ENCODE data around the gene PDE3A. TPM values are rescaled to one million over a fixed set of nuclear protein-coding genes. Genes with fewer than 3 reads are reported as not detected.

PDE3A gene
- total RNA-seq, 2 donors from 2014 or later = 78.3 to 110 TPM

GRCh38 chr12:20342111-20342510 lies 26.2 kb upstream of the PDE3A start:
- no peak for ATAC-seq (ENCODE audit: insufficient number of reproducible peaks, low FRiP score, low read depth)
- H3K4me3 ChIP-seq = no peak overlapping the region
- no peak for TF ChIP-seq CTCF (IDR thresholded peaks at IDR 0.05)
- no peaks in the 10 kb centered on the region for H3K27me3 ChIP-seq (replicated peaks; ENCODE audit: insufficient read depth)
- H3K4me1 ChIP-seq (ENCODE audit: control insufficient read depth in 1 of 2, low read depth in 2 of 2) = peaks cover 0 to 7% of the 10 kb centered on the region in 2 donors
- no peak for DNase-seq (ENCODE audit: low spot score)
- H3K9me3 ChIP-seq = no peaks in the 10 kb centered on the region
- H3K27ac ChIP-seq = no peak overlapping the region
- no peaks in the 10 kb centered on the region for H3K36me3 ChIP-seq

DNA sequence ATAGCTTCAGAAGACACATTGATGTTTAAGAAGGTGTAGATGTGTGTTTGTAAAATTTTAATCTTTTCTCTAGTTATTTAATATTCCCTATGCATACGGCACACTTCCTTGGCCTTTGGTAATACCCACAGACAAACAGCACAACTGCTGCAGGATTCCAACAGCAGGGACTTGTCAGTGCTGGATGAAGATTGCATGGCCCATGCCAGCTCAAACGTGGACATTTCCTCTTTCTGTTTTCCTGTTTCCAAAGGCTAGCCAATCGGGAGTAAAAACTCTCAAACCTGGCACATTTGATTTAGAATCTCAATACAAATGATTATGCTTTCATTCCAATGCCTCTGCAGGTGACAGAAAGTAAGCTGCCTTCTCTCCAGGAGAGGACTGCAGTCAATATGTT lies 22.5 kb upstream of the PDE3A start:
- Histone ChIP-seq H3K36me3 (no peaks in the 10 kb centered on the region), H3K27ac (no peak overlapping the region), H3K9me3 (no peaks in the 10 kb centered on the region), H3K4me1 (ENCODE audit: control insufficient read depth in 1 of 2, low read depth in 2 of 2) (peaks cover 0 to 19% of the 10 kb centered on the region in 2 donors), H3K27me3 (replicated peaks; ENCODE audit: insufficient read depth) (no peaks in the 10 kb centered on the region), H3K4me3 (no peak overlapping the region)
- ATAC-seq (ENCODE audit: insufficient number of reproducible peaks, low FRiP score, low read depth) (no peak), DNase-seq (ENCODE audit: low spot score) (no peak)
- TF ChIP-seq CTCF (IDR thresholded peaks at IDR 0.05) = no peak

DNA sequence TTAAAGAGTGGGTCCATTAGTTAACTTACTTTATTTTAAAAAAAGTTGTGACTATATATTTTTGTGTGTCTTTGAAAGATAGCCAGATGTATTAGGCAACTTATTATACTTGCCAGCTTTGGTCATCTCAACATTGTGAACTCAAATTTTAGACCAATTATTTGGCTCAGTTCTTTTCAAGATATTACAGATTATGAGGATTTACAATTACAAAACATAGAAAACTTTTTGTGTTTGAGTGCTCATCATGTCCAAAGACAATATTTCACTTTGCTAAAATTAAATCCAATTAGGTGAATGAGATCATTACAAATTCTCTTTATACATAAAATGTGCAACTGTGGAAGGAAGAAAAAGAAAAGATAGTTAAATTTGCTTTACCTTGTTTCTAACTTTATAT lies 18.3 kb upstream of the PDE3A start:
- ATAC-seq (ENCODE audit: insufficient number of reproducible peaks, low FRiP score, low read depth) = no peak
- Histone ChIP-seq H3K9me3 (no peaks in the 10 kb centered on the region), H3K36me3 (no peaks in the 10 kb centered on the region), H3K27me3 (replicated peaks; ENCODE audit: insufficient read depth) (no peaks in the 10 kb centered on the region), H3K27ac (peak overlapping the region; percentile 44 to 59), H3K4me3 (peak overlapping the region; percentile 41), H3K4me1 (ENCODE audit: control insufficient read depth in 1 of 2, low read depth in 2 of 2) (peaks cover 8 to 36% of the 10 kb centered on the region in 2 donors)
- DNase-seq (ENCODE audit: low spot score) = no peak
- no peak for TF ChIP-seq CTCF (IDR thresholded peaks at IDR 0.05)

GRCh38 chr12:20350495-20350894 lies 17.8 kb upstream of the PDE3A start:
- Histone ChIP-seq H3K4me3 (peak overlapping the region; percentile 41), H3K4me1 (ENCODE audit: control insufficient read depth in 1 of 2, low read depth in 2 of 2) (peaks cover 8 to 36% of the 10 kb centered on the region in 2 donors), H3K36me3 (no peaks in the 10 kb centered on the region), H3K9me3 (no peaks in the 10 kb centered on the region), H3K27me3 (replicated peaks; ENCODE audit: insufficient read depth) (no peaks in the 10 kb centered on the region), H3K27ac (peak overlapping the region; percentile 44 to 59)
- ATAC-seq (ENCODE audit: insufficient number of reproducible peaks, low FRiP score, low read depth) (peak; percentile 48), DNase-seq (ENCODE audit: low spot score) (no peak)
- no peak for TF ChIP-seq CTCF (IDR thresholded peaks at IDR 0.05)

DNA sequence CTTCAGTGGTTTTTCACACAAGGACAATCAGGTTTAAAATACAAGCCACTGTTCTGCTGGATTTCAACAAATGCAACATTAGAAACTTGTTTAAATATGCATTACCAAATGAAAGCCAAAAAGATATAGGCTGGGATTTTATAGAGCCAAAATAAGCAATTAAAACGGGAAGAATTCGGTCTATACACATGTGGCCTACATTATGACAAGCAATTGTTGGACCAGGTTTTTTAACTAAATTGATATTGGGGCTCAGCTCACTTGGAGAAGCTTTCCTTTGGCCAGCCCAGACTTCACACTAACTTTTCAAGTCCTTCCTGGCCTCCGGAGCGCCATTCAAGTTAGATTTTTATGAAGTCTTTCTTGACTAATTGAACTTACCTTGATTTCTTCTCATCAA lies 16.9 kb upstream of the PDE3A start:
- TF ChIP-seq CTCF (IDR thresholded peaks at IDR 0.05) = no peak
- ATAC-seq (ENCODE audit: insufficient number of reproducible peaks, low FRiP score, low read depth) (no peak), DNase-seq (ENCODE audit: low spot score) (no peak)
- no peaks in the 10 kb centered on the region for H3K9me3 ChIP-seq
- no peaks in the 10 kb centered on the region for H3K27me3 ChIP-seq (replicated peaks; ENCODE audit: insufficient read depth)
- H3K36me3 ChIP-seq = no peaks in the 10 kb centered on the region
- no peak overlapping the region for H3K4me3 ChIP-seq
- H3K27ac ChIP-seq = peak overlapping the region; percentile 51 to 54
- H3K4me1 ChIP-seq (ENCODE audit: control insufficient read depth in 1 of 2, low read depth in 2 of 2) = peaks cover 8 to 29% of the 10 kb centered on the region in 2 donors

Data from thoracic aorta (tissue), 2 donors.